Measurements from ENCODE around the gene PMEPA1.

- no peak for TF ChIP-seq CTCF (IDR thresholded peaks at IDR 0.05)
- no peak for TF ChIP-seq POLR2AphosphoS5 (IDR thresholded peaks at IDR 0.05; ENCODE audit: low read depth, low read length)
- no peak for TF ChIP-seq REST (IDR thresholded peaks at IDR 0.05; ENCODE audit: insufficient read depth in 1 of 2, low read depth in 2 of 2, low read length in 1 of 2)
These were observed 88.2 kb downstream of the PMEPA1 start for GRCh38 chr20:57621421-57622200.
